ENCODE results near the gene PAQR8.

Gene PAQR8

DNA sequence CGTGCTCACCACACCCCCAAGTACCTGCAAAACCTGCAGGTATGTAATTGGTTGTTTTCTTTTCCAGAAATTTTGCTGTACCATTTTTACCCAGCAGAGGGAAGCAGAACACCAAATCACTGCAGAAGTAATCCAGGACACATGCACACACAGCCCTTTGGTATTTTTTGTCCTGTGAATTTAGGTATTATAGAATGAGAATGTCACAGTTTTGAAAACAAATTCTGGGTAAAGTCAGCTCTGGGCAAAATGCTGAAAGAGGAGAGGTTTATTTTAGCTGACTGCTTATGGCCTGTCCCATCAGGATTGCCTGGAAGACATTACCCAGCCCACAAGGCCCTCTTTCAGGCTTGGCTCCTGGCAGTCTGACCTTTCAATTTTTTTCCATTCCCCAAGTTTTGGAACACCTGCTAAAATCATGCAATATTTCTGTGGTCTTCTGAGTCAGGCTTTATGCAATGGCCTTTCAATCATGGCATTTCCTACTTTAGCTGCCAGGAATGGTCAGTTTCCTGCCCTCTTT lies 54.7 kb downstream of the PAQR8 start:
- ChIA-PET CTCF (interaction anchor here (0.7 to 6.9 kb wide), 27 partner anchors 9 to 262 kb away, joined by 3 to 89 read pairs (median 5); partner anchors contain the start of genes MCM3, PAQR8 and TRAM2), POLR2A (no interaction called here)
- DNase-seq (ENCODE audit: extremely low spot score), result peak; percentile 53
- TF ChIP-seq, protein P1, sequence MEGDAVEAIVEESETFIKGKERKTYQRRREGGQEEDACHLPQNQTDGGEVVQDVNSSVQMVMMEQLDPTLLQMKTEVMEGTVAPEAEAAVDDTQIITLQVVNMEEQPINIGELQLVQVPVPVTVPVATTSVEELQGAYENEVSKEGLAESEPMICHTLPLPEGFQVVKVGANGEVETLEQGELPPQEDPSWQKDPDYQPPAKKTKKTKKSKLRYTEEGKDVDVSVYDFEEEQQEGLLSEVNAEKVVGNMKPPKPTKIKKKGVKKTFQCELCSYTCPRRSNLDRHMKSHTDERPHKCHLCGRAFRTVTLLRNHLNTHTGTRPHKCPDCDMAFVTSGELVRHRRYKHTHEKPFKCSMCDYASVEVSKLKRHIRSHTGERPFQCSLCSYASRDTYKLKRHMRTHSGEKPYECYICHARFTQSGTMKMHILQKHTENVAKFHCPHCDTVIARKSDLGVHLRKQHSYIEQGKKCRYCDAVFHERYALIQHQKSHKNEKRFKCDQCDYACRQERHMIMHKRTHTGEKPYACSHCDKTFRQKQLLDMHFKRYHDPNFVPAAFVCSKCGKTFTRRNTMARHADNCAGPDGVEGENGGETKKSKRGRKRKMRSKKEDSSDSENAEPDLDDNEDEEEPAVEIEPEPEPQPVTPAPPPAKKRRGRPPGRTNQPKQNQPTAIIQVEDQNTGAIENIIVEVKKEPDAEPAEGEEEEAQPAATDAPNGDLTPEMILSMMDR (IDR thresholded peaks at IDR 0.05; ENCODE audit: control extremely low read depth, extremely low read depth, low read depth, missing control alignments), result peak; percentile 68

DNA sequence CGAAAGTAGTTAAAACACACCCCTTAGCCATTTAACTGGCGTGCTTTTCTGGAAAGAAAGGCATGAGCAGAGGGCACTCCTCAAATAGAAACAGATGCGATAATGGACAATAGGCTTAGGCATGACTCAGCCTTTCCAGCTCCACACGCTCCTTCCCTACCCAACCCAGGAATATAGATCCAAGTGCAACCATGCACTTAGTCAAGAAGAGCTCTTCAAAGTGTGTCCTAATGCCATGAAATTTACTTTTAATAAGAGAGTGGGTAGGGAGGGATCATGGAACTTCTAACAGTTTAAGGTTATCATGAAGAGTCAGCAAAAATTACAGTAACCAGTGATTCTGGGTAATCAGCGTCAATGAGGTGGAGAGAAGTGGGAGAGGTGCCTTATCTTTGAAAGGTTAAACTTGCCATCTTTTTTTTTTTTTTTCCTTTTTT lies 55.7 kb downstream of the PAQR8 start:
- POLR2A ChIA-PET, result no interaction called here
- DNase-seq (ENCODE audit: extremely low spot score), result no peak
- CTCF ChIA-PET, result interaction anchor here (1.1 to 6.9 kb wide), 20 partner anchors 10 to 258 kb away, joined by 3 to 89 read pairs (median 6); partner anchors contain the start of genes MCM3, PAQR8 and TRAM2
- TF ChIP-seq, protein P1 (IDR thresholded peaks at IDR 0.05; ENCODE audit: control extremely low read depth, extremely low read depth, low read depth, missing control alignments), result no peak

DNA sequence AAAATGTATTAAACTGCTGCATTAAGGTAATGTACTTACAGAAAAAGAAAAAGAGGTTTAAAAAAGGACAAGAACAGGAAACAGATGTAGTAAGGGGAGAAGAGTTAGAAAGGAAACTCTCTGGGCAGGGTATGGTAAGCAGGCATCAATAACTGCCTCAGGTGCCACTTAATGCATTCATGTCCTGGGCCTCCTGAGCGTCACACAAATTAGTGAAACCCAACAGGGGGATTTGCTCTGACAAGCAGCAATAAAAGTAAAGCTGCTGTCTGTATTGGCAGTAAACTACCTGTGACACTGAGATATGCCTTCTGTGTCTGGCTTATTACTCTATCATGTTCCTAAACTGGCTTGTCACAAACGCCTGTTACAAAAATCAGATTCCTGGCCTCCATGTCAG lies 56.7 kb downstream of the PAQR8 start:
- TF ChIP-seq, protein P1 (IDR thresholded peaks at IDR 0.05; ENCODE audit: control extremely low read depth, extremely low read depth, low read depth, missing control alignments), result no peak
- no peak for DNase-seq (ENCODE audit: extremely low spot score)
- ChIA-PET POLR2A (no interaction called here), CTCF (interaction anchor here (1.0 to 6.9 kb wide), 14 partner anchors 11 to 247 kb away, joined by 3 to 89 read pairs (median 6); partner anchors contain the start of gene MCM3)

DNA sequence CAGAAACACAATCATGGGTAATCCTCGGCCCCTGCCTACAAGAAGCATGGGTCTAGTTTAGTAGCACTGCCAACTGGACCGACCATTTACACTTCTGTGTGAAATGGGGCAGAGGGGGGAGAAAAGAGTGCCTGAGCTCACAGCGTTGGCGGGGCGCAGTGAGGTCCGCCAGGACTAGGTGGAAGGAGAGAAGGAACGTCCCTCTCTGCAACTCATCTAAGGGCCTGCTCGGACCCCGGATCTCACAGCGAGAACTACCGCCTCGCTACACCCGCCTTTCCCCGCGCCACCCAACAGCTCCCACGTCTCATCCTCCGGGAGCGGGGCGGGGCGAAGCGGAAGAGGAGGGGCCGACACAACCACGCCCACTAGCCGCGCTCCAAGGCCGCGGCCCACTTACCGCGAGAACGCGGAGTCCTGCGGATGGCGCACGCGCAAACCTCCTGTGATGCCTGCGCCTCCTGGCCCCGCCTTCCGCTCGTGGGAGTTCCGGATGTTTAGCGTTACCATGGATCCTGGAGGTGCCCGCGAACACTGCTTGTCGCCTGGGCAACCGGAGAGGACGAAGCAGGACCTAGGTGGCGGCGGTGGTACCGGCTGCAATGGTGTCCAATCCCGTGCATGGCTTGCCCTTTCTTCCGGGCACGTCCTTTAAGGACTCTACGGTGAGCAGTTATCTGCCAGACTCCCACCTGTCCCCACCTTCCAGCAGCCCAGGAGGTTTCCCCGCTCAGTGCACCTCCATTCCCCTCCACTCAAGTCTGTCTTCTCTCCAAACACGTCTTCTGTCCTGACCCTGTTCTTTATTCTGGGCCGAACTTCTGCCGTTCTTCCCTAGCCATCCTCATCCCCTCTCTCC lies 58.1 kb downstream of the PAQR8 start, which contains the start of gene EFHC1:
Gene EFHC1 (plus strand): TSS at position 534 of the 859 bp plus-strand sequence. CDS start 69 bp downstream, at position 603.
- ChIA-PET POLR2A (interaction anchor here (0.7 to 1.2 kb wide), 2 partner anchors 90 to 132 kb away, joined by 3 read pairs; no protein-coding TSS in a partner anchor), CTCF (interaction anchor here (1.0 to 6.9 kb wide), 13 partner anchors 12 to 245 kb away, joined by 3 to 89 read pairs (median 4); no protein-coding TSS in a partner anchor)
- TF ChIP-seq, protein P1 (IDR thresholded peaks at IDR 0.05; ENCODE audit: control extremely low read depth, extremely low read depth, low read depth, missing control alignments), result no peak
- peak; percentile 96 for DNase-seq (ENCODE audit: extremely low spot score)

DNA sequence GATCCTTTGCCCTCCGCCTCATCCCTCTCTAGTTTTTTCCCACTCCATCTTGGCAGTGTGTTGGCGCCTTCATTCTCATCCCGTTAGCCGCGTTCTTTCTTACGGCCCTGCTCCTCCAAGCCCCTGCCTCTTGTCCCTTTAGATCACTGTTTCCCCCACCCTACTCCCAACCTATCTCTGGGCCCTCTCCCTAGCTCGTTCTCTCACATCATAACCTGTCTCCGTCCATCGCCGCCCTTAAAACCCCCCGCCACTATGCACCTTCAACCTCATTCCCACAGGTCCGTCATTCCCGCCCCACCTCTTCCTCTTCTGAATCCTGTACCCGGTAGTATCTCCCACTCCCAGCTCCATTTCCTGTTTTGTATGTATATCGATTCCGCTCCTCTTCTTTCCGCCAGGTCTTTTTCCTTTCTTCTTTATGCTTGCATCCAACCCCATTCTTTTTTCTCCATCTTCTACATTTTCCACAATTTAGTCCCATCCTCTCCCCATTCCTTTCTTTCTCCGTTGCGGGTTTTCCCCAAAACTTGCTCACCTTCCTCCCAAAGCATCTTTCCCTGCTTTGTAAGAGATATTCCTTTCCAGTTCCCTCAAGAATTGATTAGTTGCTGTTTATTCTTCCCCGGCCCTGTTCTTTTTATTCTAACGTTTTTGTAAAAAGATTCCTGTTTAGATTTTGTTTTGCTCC lies 58.9 kb downstream of the PAQR8 start:
- ChIA-PET POLR2A (no interaction called here), CTCF (interaction anchor here (0.7 to 6.9 kb wide), 11 partner anchors 20 to 244 kb away, joined by 3 to 89 read pairs (median 3); partner anchors contain the start of gene TRAM2)
- DNase-seq (ENCODE audit: extremely low spot score), result no peak
- TF ChIP-seq, protein P1 (IDR thresholded peaks at IDR 0.05; ENCODE audit: control extremely low read depth, extremely low read depth, low read depth, missing control alignments), result no peak

DNA sequence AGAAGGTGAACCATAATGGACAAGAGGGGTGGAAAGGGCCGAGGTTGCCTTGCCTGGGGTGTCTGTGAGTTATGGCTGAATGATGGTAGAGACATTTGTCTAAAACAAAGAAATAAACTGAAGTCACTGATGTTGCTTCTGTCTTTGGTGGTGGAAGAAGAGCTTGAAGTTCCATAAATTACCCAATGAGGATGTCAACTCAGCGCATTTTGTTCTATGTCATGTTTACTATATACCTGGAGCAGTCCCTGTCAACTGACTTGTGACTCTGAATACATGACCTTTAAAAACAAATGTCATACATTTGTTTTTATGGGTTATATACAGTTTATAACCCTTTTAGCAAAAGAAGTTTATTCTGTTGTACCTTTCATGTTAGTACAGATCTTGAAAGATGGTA lies 60.2 kb downstream of the PAQR8 start:
- DNase-seq (ENCODE audit: extremely low spot score), result no peak
- ChIA-PET POLR2A (no interaction called here), CTCF (interaction anchor here (1.4 to 1.7 kb wide), 2 partner anchors 114 to 135 kb away, joined by 3 to 4 read pairs; no protein-coding TSS in a partner anchor)
- TF ChIP-seq, protein P1 (IDR thresholded peaks at IDR 0.05; ENCODE audit: control extremely low read depth, extremely low read depth, low read depth, missing control alignments), result no peak
